Bronchial epithelial cell (primary cell): ENCODE measurements around the gene CELSR2. TPM values are rescaled to one million over a fixed set of nuclear protein-coding genes. Genes with fewer than 3 reads are reported as not detected.

ENCODE experiments used
- DNase-seq: peaks from one replicate; pipeline ENCODE4 v3.0.0-alpha.2; 2010; ENCODE audit warnings: low read depth
- FAIRE-seq: peaks from 2 replicates; lab custom pipeline; 2011; peaks lifted over from hg19 to GRCh38; lab: Jason Lieb, UNC
- H3K27me3 ChIP-seq: 2 replicates; pipeline ENCODE4 v1.5.1; 2011; ENCODE audit warnings: low read length; ENCODE audit not compliant: control insufficient read depth, insufficient read depth
- H3K36me3 ChIP-seq: 2 replicates; pipeline ENCODE4 v1.5.1; 2011; ENCODE audit warnings: low read length; ENCODE audit not compliant: control insufficient read depth, insufficient read depth
- H3K4me3 ChIP-seq: 2 replicates; pipeline ENCODE4 v1.5.1; 2011; ENCODE audit warnings: mild to moderate bottlenecking, low read depth, low read length, control low read depth
- CTCF ChIP-seq: IDR thresholded peaks from 2 replicates; pipeline ENCODE4 v1.5.1; 2011; ENCODE audit warnings: mild to moderate bottlenecking, moderate library complexity, low read length, control low read depth, inconsistent platforms; ENCODE audit not compliant: insufficient read depth, severe bottlenecking
- total RNA-seq: library from RNA; depleted of rRNA; stranded (reverse); fragments of >200 nt; gene quantifications from 2 replicates; pipeline ENCODE4 v1.2.1, GENCODE V29; 2014

Gene CELSR2
- total RNA-seq, 1 donor from 2014 or later, result 9.2 TPM

- FAIRE-seq, result no peak
- peak; percentile 76 for DNase-seq
- Histone ChIP-seq H3K27me3 (no peaks in the 10 kb centered on the region), H3K36me3 (peaks cover 25% of the 10 kb centered on the region), H3K4me3 (no peak overlapping the region)
- no peak for TF ChIP-seq CTCF
Measured at GRCh38 chr1:109225711-109226445, 23.5 kb upstream of the CELSR2 start.

- no peak for TF ChIP-seq CTCF
- no peaks in the 10 kb centered on the region for H3K27me3 ChIP-seq
- H3K36me3 ChIP-seq, result peaks cover 35% of the 10 kb centered on the region
- FAIRE-seq (no peak), DNase-seq (no peak)
- H3K4me3 ChIP-seq, result no peak overlapping the region
Measured at GRCh38 chr1:109228167-109228566, 21.2 kb upstream of the CELSR2 start.

GRCh38 chr1:109229531-109230127 lies 19.7 kb upstream of the CELSR2 start:
- Histone ChIP-seq H3K27me3 (no peaks in the 10 kb centered on the region), H3K4me3 (no peak overlapping the region), H3K36me3 (peaks cover 35% of the 10 kb centered on the region)
- TF ChIP-seq CTCF, result no peak
- FAIRE-seq, result no peak
- no peak for DNase-seq

- no peak for DNase-seq
- TF ChIP-seq CTCF, result no peak
- no peaks in the 10 kb centered on the region for H3K27me3 ChIP-seq
- no peak for FAIRE-seq
- H3K36me3 ChIP-seq, result peaks cover 46% of the 10 kb centered on the region
- H3K4me3 ChIP-seq, result no peak overlapping the region
Measured at GRCh38 chr1:109231066-109231465, 18.3 kb upstream of the CELSR2 start.

GRCh38 chr1:109235137-109235536 lies 14.2 kb upstream of the CELSR2 start:
- H3K4me3 ChIP-seq, result no peak overlapping the region
- H3K36me3 ChIP-seq, result peaks cover 43% of the 10 kb centered on the region
- FAIRE-seq, result no peak
- no peak for DNase-seq
- no peaks in the 10 kb centered on the region for H3K27me3 ChIP-seq
- no peak for TF ChIP-seq CTCF

- no peak for FAIRE-seq
- Histone ChIP-seq H3K27me3 (no peaks in the 10 kb centered on the region), H3K36me3 (peaks cover 30% of the 10 kb centered on the region), H3K4me3 (no peak overlapping the region)
- DNase-seq, result no peak
- no peak for TF ChIP-seq CTCF
Measured at GRCh38 chr1:109237512-109237911, 11.8 kb upstream of the CELSR2 start.
